GM19468 (cell line): ENCODE data around the gene COL23A1.
"Not testable (repeated sequence)": the region's sequence is repeated elsewhere in the genome, so short reads cannot be mapped to it uniquely, and the experiment has no call there.

ENCODE experiments used
- ATAC-seq: cut with Tn5 transposase; IDR thresholded peaks from one replicate; pipeline ENCODE4 v1.9.1; 2021; ENCODE audit warnings: mild to moderate bottlenecking, moderate library complexity, moderate number of reproducible peaks; ENCODE audit not compliant: unreplicated experiment; ENCODE audit errors: extremely low read depth

The COL23A1 gene

DNA sequence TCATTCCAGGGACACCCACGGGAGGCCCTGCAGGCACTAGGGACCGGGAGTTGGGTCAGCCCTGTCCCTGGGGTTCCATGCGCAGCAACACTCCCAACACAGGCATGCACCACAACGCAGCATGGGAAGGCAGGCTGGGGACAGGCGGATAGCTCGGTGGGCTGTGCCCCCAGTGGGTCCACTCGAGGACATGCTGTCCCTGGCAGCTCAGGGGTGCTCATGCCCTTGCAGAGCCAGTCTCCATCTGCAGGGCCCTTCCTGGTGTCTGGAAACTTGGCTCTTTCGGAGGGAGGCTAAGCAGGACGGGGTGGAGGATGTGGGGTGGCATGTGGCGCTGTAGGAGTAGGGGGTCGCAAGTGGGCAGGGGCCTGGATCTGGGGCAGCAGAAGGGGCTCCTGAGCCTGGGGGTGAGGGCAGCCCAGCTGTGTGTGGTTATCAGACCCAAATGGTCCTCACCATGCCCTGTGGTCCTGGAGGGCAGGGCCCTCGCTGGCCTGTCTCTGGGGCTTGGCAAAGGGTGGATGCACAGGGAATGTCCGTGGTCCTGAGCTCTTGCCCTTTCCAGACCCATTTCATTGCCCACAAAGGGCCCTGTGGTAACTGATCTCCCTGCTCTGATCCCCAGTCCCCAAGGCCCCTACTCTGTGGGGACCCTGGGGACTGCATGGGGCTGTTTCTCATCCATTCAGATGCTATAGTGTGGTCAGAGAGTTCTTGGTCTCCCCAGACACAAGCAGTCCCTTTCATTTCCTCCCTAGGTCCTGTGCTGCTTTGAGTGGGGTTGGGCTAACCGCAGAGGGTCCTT, 267.3 kb downstream of the COL23A1 start:
- no peak for ATAC-seq

DNA sequence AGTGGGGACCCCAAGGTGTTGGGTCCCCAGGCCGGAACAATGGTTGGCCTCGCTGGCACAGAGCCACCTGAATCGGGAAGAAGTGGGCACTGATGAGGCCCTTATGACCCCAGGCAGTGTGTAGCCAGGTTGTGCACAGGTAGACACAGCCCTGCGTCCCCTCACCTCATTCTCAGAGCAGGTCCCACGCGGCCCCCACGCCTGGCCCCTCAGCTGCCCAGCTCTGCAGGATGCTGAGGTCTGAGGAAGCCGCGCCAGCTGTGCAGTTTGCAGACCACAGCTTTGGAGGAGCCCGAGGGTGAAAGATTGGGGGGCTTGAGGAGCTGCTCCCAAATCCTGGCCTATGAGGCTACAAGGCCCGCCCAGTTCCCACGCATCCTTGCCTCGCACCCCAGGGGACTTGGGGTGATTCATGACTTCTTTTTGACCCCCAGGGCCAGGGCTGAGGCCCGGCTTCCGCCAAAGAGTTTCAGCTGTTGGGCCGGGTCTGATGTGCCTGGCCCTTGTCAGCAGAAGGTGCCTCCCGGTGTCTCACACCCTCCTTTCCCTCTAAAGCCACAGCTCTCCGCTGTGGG, 269.8 kb downstream of the COL23A1 start:
- ATAC-seq: no peak

GRCh38 chr5:178319541-178320041, 270.6 kb downstream of the COL23A1 start:
- ATAC-seq: no peak

DNA sequence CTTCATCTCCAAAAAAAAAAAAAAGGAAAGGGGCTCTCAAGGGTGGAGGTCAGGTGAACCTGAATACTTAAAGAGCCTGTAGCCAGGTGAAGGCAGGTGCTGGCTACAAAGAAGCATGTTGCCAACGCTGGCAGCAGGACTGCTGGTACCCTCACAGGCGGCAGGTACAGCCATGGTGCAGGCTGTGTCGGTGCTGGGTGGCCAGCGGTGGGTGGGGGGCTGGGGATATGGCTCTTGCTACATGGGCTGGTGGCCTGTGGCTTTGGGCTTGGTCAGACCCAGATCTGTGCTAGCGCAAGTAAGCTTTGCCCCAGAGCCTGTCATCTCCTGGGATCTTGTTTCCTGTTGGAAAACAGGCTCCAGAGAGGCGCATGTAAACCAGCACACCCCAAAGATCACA, 271.3 kb downstream of the COL23A1 start:
- ATAC-seq: no peak

- ATAC-seq: no peak
These were observed 271.8 kb downstream of the COL23A1 start for GRCh38 chr5:178318382-178318781.

DNA sequence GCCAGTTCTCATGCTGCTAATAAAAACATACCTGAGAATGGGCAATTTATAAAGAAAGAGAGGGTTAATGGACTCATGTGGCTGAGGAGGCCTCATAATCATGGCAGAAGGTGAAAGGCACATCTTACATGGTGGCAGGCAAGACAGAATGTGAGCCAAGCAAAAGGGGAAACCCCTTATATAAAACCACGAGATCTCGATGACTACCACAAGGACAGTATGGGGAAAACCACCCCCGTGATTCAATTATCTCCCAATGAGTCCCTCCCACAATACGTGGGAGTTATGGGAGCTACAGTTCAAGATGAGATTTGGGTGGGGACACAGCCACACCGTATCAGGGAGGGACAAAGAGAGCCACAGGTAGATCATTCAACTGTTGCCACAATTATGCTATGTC, 272.5 kb downstream of the COL23A1 start:
- not testable (repeated sequence) for ATAC-seq

- no peak for ATAC-seq
These were observed 275.0 kb downstream of the COL23A1 start for GRCh38 chr5:178314961-178315820.

DNA sequence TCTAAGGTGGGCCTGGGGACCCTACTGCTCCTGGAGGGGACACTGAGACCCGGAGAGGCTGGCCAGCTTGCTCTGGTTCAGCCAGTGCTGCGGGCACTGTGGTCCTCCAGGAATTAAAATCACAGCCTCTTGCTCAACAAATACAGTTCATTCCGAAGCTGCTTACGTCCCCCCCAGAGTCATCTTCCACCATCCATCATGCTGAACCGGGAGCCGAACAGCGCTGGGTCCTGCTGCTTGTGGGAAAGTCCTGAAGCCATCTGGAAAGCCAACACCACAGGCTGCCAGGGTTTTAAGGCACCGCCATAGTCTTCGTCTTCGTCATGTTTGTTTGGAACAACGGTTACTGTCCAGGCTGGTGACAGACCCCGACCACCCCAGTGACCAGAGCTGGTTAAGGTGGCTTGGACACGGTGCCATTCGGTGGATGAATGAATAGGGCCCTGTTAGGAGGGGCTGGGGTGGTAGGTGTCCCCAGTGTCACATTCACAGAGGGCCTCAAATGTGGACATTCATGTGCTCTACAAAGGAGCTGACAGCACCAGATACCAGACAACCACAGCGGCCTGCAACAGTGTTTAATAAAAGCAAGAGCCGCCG, 276.0 kb downstream of the COL23A1 start:
- no peak for ATAC-seq

DNA sequence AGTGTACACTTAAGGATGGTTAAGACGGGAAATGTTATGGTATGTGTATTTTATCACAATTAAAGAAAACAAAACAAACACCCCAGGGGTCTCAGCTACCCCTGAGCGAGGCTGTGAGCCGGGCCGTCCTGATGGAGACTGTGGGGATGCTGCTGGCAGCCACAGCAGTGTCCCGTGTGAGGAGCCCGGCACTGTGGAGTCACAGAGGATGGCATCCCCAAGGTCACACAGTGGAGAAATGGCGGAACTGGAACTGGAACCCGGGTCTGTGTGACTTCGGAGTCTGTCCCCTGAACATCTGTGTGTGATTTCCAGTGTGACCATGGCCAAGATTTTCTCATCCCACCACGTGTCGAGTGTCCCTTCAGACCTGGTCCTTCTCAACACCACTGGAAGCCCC, 276.9 kb downstream of the COL23A1 start:
- ATAC-seq: no peak

DNA sequence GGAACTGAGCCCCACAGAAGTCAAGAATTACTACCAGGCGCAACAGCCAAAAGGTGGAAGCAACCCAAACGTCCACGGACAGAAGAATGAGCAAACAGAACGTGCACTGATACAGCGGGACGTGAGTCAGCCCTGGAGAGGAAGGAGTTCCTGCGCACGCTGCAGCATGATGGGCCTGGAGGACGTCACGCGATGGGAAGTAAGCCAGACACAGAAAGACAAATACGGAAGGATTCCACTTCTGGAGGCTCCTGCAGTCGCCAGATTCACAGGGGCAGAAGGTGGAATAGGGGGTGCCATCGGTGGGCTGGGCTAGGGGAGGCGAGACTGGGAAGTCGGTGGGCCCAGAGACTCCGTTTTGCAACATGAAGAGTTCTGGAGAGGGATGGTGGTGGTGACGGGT, 277.3 kb downstream of the COL23A1 start:
- ATAC-seq: no peak

DNA sequence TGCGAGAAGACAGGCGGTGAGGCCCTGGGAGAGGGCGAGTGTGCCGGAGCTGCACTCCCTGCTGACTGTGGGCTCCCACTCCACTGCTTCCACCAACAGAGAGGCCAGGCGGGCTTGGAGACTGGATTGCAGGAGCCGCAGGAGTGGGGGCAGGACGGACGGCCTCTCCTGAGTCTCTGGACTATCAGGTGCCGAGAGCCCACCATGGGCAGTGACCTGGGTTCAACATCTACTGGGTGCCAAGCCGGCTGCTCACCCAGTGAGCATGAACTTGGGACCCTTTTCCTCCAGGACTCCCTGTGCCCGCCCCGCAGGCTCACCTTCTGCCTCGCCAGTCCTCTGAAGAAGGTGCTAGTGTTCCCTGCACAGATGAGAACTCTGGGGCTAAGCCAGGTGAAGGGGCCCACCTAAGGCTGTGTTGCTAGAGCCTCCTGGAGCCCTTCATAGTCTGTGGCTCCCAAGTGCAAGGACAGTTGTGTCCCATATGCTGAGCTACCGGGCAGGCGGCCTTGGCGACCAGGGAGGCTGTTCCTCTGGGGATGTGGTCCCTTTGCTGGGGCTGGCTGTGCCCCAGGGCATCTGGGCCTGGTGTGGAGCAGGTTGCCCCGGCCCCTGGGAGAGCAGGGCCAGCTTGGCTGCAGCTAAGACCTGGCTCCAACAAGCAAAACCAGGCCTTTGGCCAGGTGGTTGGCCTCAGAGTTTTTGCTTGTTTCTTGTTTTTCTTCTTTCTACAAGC, 279.9 kb downstream of the COL23A1 start:
- ATAC-seq: no peak

DNA sequence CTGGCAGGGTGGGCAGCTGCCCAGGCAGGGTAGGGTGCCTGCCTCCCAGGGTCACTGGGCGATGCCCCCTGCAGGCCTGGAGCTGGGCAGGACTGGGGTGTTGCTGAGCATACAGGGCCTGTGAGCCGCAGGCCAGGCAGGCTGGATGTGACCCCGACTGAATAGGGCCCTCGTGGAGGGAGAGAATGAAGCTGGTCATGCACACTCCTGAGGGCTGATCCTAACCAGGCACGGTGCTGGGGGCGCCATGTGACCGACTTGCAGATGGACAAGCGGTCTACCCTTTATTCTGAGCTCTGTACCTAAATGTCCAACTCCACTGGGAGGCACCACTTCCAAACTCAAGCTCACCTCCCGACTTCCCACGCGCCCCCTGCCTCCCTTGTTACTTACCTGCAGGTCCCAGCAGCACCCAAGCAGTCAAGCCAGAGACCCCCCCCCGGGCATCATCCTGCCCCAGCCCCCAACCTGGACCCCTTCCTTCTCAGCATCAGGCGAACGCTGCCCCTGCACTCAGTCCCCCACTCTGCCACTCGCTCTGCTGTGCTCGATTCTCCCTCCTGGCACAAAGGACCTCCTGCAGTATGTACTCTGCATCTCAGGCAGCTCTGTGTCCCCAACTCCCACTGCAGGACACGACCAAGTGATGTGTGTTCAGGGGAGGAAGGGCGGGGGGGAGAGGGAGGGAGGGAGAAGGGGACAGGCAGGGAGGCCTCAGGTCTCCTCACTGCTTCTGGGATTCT, 280.8 kb downstream of the COL23A1 start:
- no peak for ATAC-seq

DNA sequence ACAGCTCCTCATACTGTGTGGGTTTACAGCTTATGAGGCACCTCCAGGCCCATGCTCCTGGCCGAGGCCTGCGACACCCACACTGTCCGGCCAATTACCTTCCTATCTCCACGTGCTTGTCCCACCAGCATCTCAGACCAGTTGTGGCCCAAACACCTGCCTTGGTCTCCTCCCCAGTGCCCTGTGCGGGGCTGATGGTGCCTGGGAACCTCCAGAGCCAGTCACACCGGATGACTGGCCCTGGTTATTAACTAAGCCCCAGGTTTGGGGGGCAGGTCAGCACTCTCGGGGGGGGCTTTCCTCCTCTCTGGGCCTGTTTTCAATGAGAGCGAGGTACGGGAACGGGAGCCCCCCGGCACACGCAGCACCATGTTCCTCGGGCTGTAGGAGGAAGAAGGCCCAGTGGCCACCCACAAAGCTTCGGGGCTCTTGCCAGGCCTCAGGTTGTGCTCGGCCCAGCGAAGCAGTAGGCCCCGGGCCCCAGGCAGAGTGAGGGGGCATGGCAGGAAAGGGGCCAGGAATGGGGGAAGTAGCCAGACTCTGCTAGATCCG, 281.6 kb downstream of the COL23A1 start:
- ATAC-seq: no peak

DNA sequence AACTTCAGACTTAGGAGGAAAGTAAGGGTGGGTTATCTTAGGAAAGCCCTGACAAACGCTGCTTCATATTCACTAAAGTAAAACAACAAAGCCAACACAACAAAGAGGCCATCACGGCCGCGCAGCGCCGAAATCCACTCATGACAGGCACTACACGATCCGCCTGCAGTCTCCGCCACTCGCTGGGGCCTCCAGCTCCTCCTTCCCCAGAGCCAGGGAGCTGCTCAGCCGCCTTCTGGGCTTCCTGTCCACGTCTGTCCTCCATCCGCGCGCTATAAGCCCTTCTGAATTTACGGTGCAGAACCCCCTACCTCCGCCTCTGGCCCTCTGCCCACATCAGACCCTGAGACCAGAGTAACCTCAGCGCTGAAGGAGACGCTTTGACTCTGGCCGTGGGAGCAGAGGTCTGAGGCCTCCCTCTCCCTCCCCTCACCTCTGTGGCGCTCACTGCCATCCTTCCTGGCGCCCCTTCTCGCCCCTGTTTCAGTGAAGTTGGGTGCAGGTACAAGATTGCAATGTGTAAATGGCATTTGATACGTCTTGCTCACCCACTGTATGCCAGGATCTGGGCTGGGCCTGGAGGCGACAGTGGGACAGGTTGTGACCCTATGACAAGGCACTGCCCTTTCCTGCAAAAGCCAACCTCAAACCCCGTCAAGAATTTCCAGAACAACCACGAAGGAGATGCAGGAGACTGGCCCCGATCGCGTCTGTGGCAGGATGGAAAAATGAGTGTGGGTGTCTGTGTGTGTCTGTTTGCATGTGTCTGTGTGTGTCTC, 282.7 kb downstream of the COL23A1 start:
- no peak for ATAC-seq

- ATAC-seq: no peak
These were observed 283.6 kb downstream of the COL23A1 start for GRCh38 chr5:178306430-178307225.

GRCh38 chr5:178305801-178306200, 284.4 kb downstream of the COL23A1 start:
- no peak for ATAC-seq
